Inflammatory macrophage treated with lipopolysaccharide for 1 hour (primary cell): ENCODE results near the gene LLPH.

ENCODE experiments used
- DNase-seq, 2 donors: peaks; one replicate each; pipeline ENCODE4 v3.0.0-alpha.2; 2020 to 2022

Gene LLPH

GRCh38 chr12:66087365-66087943 is 43.1 kb downstream of the LLPH start:
- peak; percentile 42 to 88 for DNase-seq

- no peak for DNase-seq
Observed at GRCh38 chr12:66085998-66086397, 44.6 kb downstream of the LLPH start.

- DNase-seq: no peak
Observed at GRCh38 chr12:66085213-66085612, 45.3 kb downstream of the LLPH start.

GRCh38 chr12:66083766-66084165 is 46.8 kb downstream of the LLPH start:
- no peak for DNase-seq

DNA sequence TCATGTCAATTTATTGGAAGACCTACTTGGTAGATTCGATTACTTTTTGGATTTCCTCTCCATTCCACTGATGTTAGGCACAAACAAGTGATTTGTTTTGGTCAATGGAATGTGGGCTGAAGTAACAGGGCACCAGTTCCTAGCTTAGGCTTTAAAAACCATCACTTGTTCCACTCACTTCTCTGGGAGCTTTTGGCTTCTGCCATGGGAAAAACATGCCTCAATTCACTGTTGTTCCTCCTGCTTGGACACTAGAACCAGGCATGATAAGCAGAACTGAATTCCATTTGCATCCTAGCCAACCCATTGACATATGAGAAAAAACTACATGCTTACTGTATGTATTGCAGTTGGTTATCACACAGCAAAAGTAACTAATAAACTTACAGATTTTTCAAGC is 47.8 kb downstream of the LLPH start:
- no peak for DNase-seq

DNA sequence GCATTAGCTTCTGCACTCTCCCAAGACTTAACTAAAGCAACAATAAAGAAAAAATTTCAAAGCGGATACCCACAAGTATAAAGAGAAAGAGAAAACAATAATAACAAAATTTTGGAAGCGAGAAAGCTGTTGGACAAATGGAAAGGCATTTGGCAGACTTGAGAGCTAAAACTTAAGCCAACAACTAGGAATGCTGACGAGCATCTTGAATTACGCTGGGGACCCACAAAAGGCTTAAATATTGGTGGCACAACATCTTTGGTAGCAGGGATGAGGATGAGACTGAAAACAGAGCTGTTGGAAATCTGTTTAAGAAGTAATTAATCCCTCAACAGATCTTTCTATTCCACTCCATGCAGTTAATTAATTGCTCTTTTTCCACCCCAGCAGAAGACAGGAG is 49.8 kb downstream of the LLPH start:
- no peak for DNase-seq

- no peak for DNase-seq
Observed at GRCh38 chr12:66077542-66077941, 53.0 kb downstream of the LLPH start.

- no peak for DNase-seq
Observed at GRCh38 chr12:66074561-66074960, 56.0 kb downstream of the LLPH start.

- DNase-seq: no peak
Observed at GRCh38 chr12:66072566-66072965, 58.0 kb downstream of the LLPH start.

DNA sequence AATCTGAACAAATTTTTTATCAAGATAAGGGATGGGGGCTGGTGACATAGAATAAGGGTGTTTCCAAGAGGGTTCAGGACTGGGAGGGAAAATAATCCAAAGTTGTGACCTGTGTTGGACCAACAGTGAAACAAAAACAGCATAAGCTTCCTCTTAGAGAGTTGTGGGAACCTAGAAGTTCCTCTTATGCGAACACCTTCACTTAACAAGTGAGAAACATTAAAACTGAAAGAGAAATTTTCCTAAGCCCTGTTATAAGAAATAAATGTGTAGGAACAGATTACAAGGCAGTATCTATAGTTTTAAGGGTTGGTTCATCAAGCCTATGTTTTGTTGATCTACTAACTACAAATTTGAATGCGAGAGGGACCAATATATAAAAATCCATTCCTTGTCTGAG is 58.4 kb downstream of the LLPH start:
- peak; percentile 40 to 68 for DNase-seq

GRCh38 chr12:66071549-66071948 is 59.0 kb downstream of the LLPH start:
- DNase-seq: peak; percentile 63

GRCh38 chr12:66070378-66071120 is 60.0 kb downstream of the LLPH start:
- no peak for DNase-seq

- DNase-seq: no peak
Observed at GRCh38 chr12:66066929-66067523, 63.5 kb downstream of the LLPH start.
